Keratinocyte (primary cell): Measurements from ENCODE around the gene SEPTIN1. TPM values are rescaled to one million over a fixed set of nuclear protein-coding genes. Genes with fewer than 3 reads are reported as not detected.

Experiments
- DNase-seq: peaks from one replicate; pipeline ENCODE4 v3.0.0-alpha.2; 2011; ENCODE audit warnings: low read depth, missing footprints, low spot score
- FAIRE-seq: peaks from 2 replicates; lab custom pipeline; 2011; peaks lifted over from hg19 to GRCh38; lab: Jason Lieb, UNC
- H2AFZ ChIP-seq: 2 replicates; pipeline ENCODE4 v1.6.0; 2012; ENCODE audit warnings: low read length, control low read depth, inconsistent platforms; ENCODE audit not compliant: control insufficient read depth
- H3K27ac ChIP-seq: 2 replicates; pipeline ENCODE4 v1.5.1; 2011; ENCODE audit warnings: low read length; ENCODE audit not compliant: control insufficient read depth, insufficient read depth
- H3K27me3 ChIP-seq: 3 replicates; pipeline ENCODE4 v1.6.0; 2011; ENCODE audit warnings: low read length; ENCODE audit not compliant: control insufficient read depth, insufficient read depth; ENCODE audit errors: extremely low read depth
- H3K36me3 ChIP-seq, 2 experiments: 2 replicates in 1 of 2; 3 replicates in 1 of 2; pipeline ENCODE4 v1.5.1; 2011; ENCODE audit warnings: low read length in 2 of 2, mild to moderate bottlenecking in 1 of 2; ENCODE audit not compliant: control insufficient read depth in 2 of 2, insufficient read depth in 2 of 2; ENCODE audit errors: extremely low read depth in 1 of 2
- H3K4me1 ChIP-seq: 3 replicates; pipeline ENCODE4 v1.5.1; 2011; ENCODE audit warnings: low read length; ENCODE audit not compliant: control insufficient read depth, insufficient read depth; ENCODE audit errors: extremely low read depth
- H3K4me2 ChIP-seq: 3 replicates; pipeline ENCODE4 v1.6.0; 2011; ENCODE audit warnings: low read depth, low read length; ENCODE audit not compliant: control insufficient read depth, insufficient read depth; ENCODE audit errors: extremely low read depth
- H3K4me3 ChIP-seq, 3 experiments: fragments of 200-600 bp in 1 of 3; sonication (generic) in 1 of 3; 2 replicates in 2 of 3; 3 replicates in 1 of 3; pipeline ENCODE4 v1.5.1; 2011 to 2016; ENCODE audit warnings: low read length in 3 of 3, mild to moderate bottlenecking in 3 of 3, control low read depth in 2 of 3, inconsistent platforms in 1 of 3, low read depth in 1 of 3, mixed read lengths in 1 of 3, mixed run types in 1 of 3, moderate library complexity in 1 of 3; ENCODE audit not compliant: control insufficient read depth in 2 of 3, insufficient read depth in 2 of 3; ENCODE audit errors: extremely low read depth in 1 of 3
- H3K79me2 ChIP-seq: 2 replicates; pipeline ENCODE4 v1.6.0; 2012; ENCODE audit warnings: low read length; ENCODE audit not compliant: control insufficient read depth, insufficient read depth
- H3K9ac ChIP-seq: 3 replicates; pipeline ENCODE4 v1.6.0; 2011; ENCODE audit warnings: low read length; ENCODE audit not compliant: control insufficient read depth, insufficient read depth; ENCODE audit errors: extremely low read depth
- H3K9me1 ChIP-seq: 3 replicates; pipeline ENCODE4 v1.6.0; 2011; ENCODE audit warnings: low read length; ENCODE audit not compliant: control insufficient read depth, insufficient read depth; ENCODE audit errors: extremely low read depth
- H3K9me3 ChIP-seq: 2 replicates; pipeline ENCODE4 v1.5.1; 2012; ENCODE audit warnings: low read depth, low read length; ENCODE audit not compliant: control insufficient read depth
- H4K20me1 ChIP-seq: 3 replicates; pipeline ENCODE4 v1.6.0; 2011; ENCODE audit warnings: low read length; ENCODE audit not compliant: control insufficient read depth, insufficient read depth; ENCODE audit errors: extremely low read depth
- CTCF ChIP-seq, 3 experiments: IDR thresholded peaks in 1 of 3; conservative IDR thresholded peaks in 1 of 3; optimal IDR thresholded peaks in 1 of 3; 2 replicates in 2 of 3; 3 replicates in 1 of 3; pipeline versions ENCODE3 to v1.5.1; 2011; ENCODE audit warnings: low read length in 3 of 3, mild to moderate bottlenecking in 3 of 3, moderate library complexity in 2 of 3, control low read depth in 1 of 3, inconsistent platforms in 1 of 3; ENCODE audit not compliant: insufficient read depth in 2 of 3; ENCODE audit errors: extremely low read depth in 1 of 3
- EZH2 ChIP-seq: IDR thresholded peaks from one replicate; pipeline ENCODE4 v1.6.1; 2012; ENCODE audit warnings: inconsistent platforms, mild to moderate bottlenecking, low read length, moderate library complexity
- dilution Hi-C: fragments of 300-500 bp; cut with MboI; formaldehyde crosslinking; loops from one replicate; pipeline ENCODE4 v1.7.0; 2020; ENCODE audit warnings: low sequenced_read_pairs; ENCODE audit not compliant: extremely low pct_ligation_motif_present
- polyA plus RNA-seq, 5 experiments: library from polyadenylated mRNA; depleted of rRNA in 3 of 5; stranded (reverse) in 3 of 5; stranded (forward) in 1 of 5; unstranded in 1 of 5; fragments of >200 nt; gene quantifications; 1 replicate in 1 of 5; 2 replicates in 3 of 5; 3 replicates in 1 of 5; pipeline versions ENCODE4 v1.2.1 to v1.2.3, GENCODE V29; 2011 to 2012; ENCODE audit warnings: missing spikeins in 2 of 5, low read depth in 1 of 5, low replicate concordance in 1 of 5

SEPTIN1 gene
- polyA plus RNA-seq, 1 donor (not counting 4 experiments of a cell fraction or from before 2014, with no cell fraction given): not detected

DNA sequence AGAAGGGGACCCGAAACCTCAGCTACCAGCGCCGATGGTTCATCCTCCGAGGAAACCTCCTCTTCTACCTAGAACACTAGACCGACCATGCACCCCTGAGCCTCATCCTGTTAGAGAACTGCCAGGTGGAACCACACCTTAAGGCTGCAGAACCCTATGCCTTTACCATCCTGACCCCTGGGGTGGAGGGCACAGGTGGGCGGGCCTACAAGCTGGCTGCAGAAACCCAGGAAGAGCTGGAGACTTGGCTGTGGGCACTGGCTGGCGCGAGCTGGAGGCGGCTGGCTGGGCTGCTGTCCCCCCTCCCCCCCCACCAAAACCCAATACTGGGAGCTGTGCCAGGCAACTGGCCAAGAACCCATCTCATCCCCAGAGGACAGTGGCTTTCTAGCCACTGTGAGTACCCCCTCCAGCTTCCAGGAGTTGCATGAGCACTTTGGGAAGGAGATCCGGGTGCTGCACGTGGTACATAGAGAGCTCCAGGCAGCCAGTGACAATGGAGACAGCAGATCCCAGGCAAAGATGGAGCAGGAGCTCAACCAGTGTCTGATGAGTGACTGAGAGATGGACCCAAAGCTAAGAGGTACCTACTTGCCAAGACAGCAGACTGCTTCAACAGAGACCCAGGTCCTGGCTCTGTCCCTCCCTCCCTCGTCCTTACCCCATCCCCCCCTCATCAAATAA, 25.8 kb downstream of the SEPTIN1 start:
- FAIRE-seq (no peak), DNase-seq (no peak)
- Histone ChIP-seq H3K9me3 (no peaks in the 10 kb centered on the region), H3K9ac (no peak overlapping the region), H3K27me3 (no peaks in the 10 kb centered on the region), H3K4me1 (peaks cover 16% of the 10 kb centered on the region), H3K4me2 (peak overlapping the region; percentile 93), H3K4me3 (no peak overlapping the region), H3K79me2 (peaks cover 41% of the 10 kb centered on the region), H3K9me1 (no peaks in the 10 kb centered on the region), H4K20me1 (no peaks in the 10 kb centered on the region), H3K27ac (no peak overlapping the region), H3K36me3 (peaks cover 33 to 36% of the 10 kb centered on the region in 2 experiments), H2AFZ (no peak overlapping the region)
- dilution Hi-C loops: no loop called here
- TF ChIP-seq EZH2 (no peak), CTCF (optimal IDR thresholded peaks at IDR 0.05 in 1 of 3, IDR thresholded peaks at IDR 0.05 in 1 of 3, conservative IDR thresholded peaks at IDR 0.05 in 1 of 3; ENCODE audit: extremely low read depth in 1 of 3, insufficient read depth in 2 of 3, low read length in 3 of 3) (no peak)

DNA sequence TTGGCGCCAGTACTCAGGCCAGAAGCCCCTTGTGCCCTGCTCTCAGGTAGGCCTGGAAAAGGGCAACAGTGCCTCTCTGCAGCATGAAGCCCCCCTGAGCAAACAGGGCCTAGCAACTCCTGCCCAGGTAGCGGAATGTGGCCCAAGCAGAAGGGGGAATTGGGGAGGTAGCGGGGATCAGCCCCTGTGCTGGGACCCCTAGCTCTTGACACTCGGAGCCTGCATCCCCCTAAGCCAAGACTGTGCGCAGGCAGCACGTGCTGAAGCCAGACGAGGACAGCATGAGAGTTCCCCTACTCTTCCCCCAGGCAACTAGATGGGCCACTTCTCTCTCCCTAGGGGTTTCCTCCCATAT, 26.4 kb downstream of the SEPTIN1 start:
- peak overlapping the region; percentile 95 to 100 (median 99) for H3K4me3 ChIP-seq
- peak overlapping the region; percentile 93 for H3K4me2 ChIP-seq
- no peak for DNase-seq
- H3K27ac ChIP-seq: peak overlapping the region; percentile 96
- peaks cover 41% of the 10 kb centered on the region for H3K79me2 ChIP-seq
- no peaks in the 10 kb centered on the region for H3K9me1 ChIP-seq
- no peak overlapping the region for H2AFZ ChIP-seq
- H3K36me3 ChIP-seq: peaks cover 35 to 41% of the 10 kb centered on the region in 2 experiments
- no peak for TF ChIP-seq CTCF (optimal IDR thresholded peaks at IDR 0.05 in 1 of 3, IDR thresholded peaks at IDR 0.05 in 1 of 3, conservative IDR thresholded peaks at IDR 0.05 in 1 of 3; ENCODE audit: extremely low read depth in 1 of 3, insufficient read depth in 2 of 3, low read length in 3 of 3)
- no peaks in the 10 kb centered on the region for H4K20me1 ChIP-seq
- H3K9ac ChIP-seq: peak overlapping the region; percentile 95
- H3K4me1 ChIP-seq: peaks cover 16% of the 10 kb centered on the region
- H3K9me3 ChIP-seq: no peaks in the 10 kb centered on the region
- dilution Hi-C loops: no loop called here
- no peaks in the 10 kb centered on the region for H3K27me3 ChIP-seq
- no peak for FAIRE-seq
